HG02588 (cell line): ENCODE data around the gene ANKS1A.
"Not testable (repeated sequence)": the region's sequence is repeated elsewhere in the genome, so short reads cannot be mapped to it uniquely, and the experiment has no call there.

ENCODE experiments used
- ATAC-seq: cut with Tn5 transposase; IDR thresholded peaks from one replicate; pipeline ENCODE4 v1.9.1; 2021; ENCODE audit warnings: mild to moderate bottlenecking, moderate library complexity; ENCODE audit not compliant: unreplicated experiment

Gene ANKS1A

GRCh38 chr6:34986845-34987246 lies 97.8 kb downstream of the ANKS1A start:
- ATAC-seq: no peak

DNA sequence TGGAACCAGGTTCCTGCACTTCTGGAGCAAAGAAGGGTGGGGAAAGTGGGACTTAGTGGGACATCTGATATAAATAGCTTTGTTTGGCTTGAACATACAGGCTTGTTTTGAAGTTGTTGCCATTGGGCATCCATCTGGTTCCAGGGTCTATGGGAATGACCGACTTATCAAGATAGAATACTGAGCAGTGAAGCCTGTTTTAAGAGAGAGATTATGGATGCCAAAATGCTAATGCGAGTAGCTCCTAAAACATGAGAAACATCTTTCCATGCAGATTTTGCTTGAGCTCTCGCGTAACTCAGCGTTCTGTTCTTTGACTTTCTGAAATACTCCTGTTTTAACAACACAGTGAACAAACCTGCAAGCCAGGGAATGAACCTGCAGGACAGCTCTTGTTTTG lies 98.5 kb downstream of the ANKS1A start:
- ATAC-seq: no peak

- no peak for ATAC-seq
These were observed 102.0 kb downstream of the ANKS1A start for GRCh38 chr6:34990971-34991560.

GRCh38 chr6:34992376-34992775 lies 103.3 kb downstream of the ANKS1A start:
- no peak for ATAC-seq

DNA sequence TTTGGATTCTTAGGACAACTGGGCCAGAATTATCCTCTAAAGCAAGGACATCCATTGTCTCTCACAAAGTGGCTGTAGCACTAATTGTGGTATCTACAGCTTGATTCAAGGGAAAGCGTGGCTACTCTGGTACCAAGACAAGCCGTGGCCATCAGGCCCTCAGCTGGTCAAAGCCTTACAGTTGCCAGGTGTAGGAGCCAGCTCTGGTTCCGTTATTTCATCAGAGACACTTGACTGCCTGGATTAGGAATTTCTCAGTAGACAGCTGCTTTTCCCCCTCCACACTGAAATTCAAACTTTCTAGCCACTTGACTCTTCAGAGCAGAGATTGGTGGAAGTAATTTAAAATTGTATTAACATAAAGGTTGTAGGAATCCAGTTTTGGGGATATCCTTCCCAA lies 104.2 kb downstream of the ANKS1A start:
- no peak for ATAC-seq

DNA sequence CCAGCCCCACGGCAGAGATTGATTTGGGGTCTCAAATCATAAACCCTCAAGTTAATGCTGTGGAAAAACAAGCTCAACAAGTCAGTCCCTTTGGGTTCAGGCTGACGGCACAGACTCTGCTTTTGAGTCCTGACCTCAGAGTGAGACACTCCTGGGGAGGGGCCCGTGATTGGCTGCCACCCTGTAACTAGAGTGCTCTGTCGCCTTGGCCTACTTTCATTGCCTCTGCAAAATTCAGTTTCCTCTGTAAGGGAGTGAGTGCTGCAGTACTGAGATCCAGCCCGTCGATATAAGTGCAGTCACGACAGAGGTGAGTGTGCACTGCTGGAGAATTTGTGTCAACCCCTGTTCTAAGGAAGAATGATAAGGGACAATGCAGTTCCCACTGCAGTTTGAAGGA lies 105.6 kb downstream of the ANKS1A start:
- ATAC-seq: no peak

- not testable (repeated sequence) for ATAC-seq
These were observed 109.4 kb downstream of the ANKS1A start for GRCh38 chr6:34998417-34998816.

DNA sequence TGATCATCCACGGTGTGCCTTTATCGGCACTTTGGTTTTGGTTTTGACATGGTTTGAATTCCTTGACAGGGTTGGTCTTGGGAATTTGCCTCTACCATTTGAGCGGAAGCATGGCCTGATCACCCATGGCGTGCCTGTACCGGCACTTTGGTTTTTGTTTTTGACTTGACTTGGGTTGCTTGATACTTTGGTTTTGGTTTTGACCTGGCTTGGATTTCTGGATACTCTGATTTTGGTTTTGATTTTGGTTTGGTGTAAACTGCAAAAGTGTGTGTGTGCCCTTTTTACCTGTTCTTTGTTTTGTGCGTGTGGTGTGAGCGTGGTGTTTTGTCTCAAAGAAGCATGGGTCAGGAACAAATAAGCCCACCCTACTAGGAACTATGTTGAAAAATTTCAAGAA lies 110.1 kb downstream of the ANKS1A start:
- not testable (repeated sequence) for ATAC-seq

DNA sequence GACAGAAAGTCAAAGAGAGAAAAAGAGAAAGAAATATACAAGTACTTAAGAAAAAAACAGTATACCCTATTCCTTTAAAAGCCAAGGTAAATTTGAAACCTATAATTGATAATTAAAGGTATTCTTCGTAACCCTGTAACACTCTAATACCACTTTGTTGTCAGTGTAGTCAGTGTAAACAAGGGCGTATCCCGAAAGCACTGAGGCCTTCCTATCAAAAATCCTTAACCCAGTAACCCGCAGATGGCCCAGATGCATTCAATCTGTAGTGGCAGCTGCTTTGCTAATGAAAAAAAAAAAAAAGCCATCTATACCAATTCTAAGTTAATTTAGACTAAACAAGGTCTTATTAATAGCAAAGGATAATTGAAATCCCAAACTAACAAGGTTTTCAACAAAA lies 110.9 kb downstream of the ANKS1A start:
- ATAC-seq: not testable (repeated sequence)

- ATAC-seq: not testable (repeated sequence)
These were observed 112.3 kb downstream of the ANKS1A start for GRCh38 chr6:35001349-35001748.

DNA sequence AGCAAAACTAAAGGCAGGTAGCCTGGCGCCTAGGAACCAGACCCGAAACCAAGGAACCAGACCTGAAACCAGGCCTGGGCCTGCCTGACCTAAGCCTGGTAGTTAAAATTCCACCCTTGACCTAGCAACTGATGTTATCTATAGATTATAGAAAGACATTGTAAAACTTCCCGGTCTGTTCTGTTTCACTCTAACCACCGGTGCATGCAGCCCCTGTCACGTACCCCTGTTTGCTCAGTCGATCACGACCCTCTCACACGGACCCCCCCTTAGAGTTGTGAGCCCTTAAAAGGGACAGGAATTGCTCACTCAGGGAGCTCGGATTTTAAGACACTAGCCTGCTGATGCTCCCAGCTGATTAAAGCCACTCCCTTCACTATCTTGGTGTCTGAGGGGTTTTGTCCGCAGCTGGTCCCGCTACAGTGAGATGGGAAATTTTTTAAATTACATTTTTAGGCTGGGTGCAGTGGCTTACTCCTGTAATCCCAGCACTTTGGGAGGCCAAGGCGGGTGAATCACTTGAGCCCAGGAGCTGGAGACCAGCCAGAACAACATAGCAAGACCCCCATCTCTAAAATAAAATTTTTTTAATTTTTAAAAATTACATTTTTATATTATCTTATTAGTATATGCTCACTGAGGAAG lies 115.0 kb downstream of the ANKS1A start:
- ATAC-seq: not testable (repeated sequence)

DNA sequence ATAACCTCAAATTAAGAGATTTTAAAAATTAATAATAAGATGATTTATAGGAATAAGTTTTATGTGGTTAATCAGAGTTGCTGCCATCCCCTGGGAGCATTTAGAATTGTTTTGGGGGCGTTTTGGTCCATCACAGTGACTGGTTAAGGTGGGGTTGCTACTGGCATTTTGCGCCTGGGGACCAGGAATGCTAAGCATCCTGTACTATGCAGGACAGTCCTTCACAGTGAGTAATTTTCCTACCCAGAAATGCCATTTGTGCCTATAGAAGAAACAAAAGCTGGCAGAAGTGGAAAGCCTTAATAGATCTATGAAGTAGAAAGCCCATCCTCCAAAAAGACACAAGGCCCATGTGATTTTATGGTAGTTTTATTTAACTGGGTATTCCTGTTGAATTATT lies 118.0 kb downstream of the ANKS1A start:
- no peak for ATAC-seq

DNA sequence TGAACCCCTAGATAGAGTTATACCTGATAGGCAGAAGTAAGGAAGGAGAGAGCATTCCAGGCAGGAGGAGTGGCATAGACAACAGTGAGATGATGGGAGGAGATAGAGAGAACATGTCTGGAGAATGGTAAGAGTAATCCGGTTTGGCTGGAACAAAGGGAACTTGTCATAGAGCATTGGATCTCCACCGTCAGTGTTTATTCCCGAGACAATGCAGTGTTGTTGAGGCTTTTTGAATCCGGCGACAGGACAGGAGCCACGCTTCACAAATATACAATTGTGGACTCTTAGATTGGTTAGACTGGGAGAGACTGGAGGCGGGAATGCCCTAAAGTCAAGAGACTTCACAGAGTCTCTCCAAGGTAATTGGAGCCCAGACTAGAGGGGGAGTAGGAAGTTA lies 119.8 kb downstream of the ANKS1A start:
- no peak for ATAC-seq

- ATAC-seq: no peak
These were observed 122.3 kb downstream of the ANKS1A start for GRCh38 chr6:35011096-35012041.

GRCh38 chr6:35013701-35014100 lies 124.6 kb downstream of the ANKS1A start:
- no peak for ATAC-seq

- ATAC-seq: no peak
These were observed 125.3 kb downstream of the ANKS1A start for GRCh38 chr6:35014341-35014740.

DNA sequence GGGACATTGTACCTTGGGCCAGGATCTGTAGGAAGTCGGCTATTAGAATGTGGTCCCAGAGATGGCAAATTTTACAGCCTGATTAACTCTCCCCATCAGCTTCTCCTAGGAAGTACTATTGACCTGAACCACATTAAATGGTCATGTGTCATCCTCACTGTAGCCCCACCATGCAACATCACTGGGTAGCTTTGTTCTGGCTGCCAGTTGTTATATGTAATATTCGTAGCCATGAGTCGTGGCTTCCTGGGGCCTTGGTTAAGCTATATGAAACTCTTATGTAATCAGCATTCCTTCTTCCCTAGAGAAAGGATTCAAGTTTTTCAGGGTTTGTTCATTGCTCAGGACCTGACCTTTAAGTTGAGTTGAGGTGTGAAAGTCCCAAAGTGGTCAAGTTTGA lies 125.7 kb downstream of the ANKS1A start:
- no peak for ATAC-seq

- ATAC-seq: no peak
These were observed 126.4 kb downstream of the ANKS1A start for GRCh38 chr6:35015476-35015875.

DNA sequence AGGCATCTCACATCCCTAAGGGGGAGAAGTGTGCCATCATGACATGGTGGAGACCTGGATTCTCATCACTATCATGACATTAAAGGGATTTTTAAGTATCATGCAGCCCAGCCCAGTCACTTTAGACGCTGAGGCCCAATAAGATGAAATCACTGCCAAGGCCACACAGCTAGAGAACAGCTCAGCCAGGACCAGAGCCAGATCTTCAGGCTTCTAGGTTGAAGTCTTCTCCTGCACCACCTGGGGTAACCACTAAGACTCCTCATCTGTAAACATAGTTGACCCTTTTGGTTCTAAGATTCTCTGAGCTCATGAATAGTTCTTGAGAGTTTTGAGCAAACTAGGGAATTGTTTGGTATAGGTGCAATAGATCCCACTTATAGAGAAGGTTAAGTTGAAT lies 126.9 kb downstream of the ANKS1A start:
- no peak for ATAC-seq

DNA sequence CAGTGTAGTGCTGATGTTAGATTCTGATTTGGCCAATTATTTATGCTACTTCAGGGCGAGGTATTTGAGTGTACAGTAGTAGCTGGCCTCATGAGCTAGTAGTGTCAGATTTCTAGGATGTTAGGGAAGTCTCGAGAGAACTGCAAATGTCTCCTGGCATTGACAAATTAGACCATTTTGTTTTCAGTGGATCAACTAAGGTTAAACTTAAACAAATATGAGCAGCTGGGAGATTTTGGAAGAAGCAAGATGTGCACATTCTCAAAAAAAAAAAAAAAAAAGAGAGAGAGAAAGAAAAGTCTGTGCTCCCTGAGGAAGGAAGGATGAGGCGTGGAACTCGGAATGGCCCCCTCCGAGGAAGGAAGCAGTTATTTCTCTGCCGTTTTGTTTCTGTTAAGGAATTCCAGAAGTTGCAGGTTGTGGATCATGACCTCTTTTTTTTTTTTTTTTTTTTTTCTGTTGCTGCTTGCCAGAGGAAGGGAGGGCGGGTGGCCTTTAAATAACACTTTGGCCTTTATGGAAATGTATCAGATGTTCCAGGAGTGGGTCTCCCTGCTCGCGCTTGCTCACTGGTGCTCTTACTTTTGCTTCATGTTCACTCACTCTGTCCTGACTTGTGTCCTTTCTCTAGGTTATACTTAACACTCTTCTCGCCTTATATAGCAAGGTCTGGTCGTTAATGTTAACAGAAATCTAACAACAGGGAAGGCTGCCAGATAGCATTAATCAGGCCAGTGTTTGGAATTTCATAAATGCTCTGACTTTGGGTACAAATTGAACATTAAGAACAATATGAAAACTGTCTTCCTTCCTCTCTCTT lies 127.7 kb downstream of the ANKS1A start:
- ATAC-seq: no peak
